H1 (cell line): Measurements from ENCODE around the gene KCTD15. TPM values are rescaled to one million over a fixed set of nuclear protein-coding genes. Genes with fewer than 3 reads are reported as not detected.

ENCODE experiments used
- CTCF ChIA-PET: fragments of 300-600 bp; sonication (Branson Sonifier 250); formaldehyde crosslinking; loops from one replicate; lab custom pipeline; 2021; ENCODE audit not compliant: partially characterized antibody; lab: Charles Lee
- POLR2A ChIA-PET: fragments of 300-600 bp; sonication (Branson Sonifier 250); formaldehyde crosslinking; loops from one replicate; lab custom pipeline; 2021; ENCODE audit warnings: inconsistent platforms; ENCODE audit not compliant: partially characterized antibody; lab: Charles Lee
- DNase-seq, 2 experiments: peaks; one replicate each; pipeline versions ENCODE4 v3.0.0 to v3.0.0-alpha.2; 2010 to 2022; ENCODE audit warnings: low spot score in 2 of 2, low read depth in 1 of 2, mixed read lengths in 1 of 2
- FAIRE-seq: peaks from 2 replicates; lab custom pipeline; 2011; peaks lifted over from hg19 to GRCh38; lab: Jason Lieb, UNC
- H2AFZ ChIP-seq: 2 replicates; pipeline ENCODE4 v1.8.1; 2012; ENCODE audit warnings: low read length, inconsistent platforms
- H2AK5ac ChIP-seq: 2 replicates; pipeline ENCODE4 v1.6.1; 2013; ENCODE audit warnings: low read depth, low read length
- H2BK120ac ChIP-seq: replicated peaks from 2 replicates; pipeline ENCODE3; 2013; ENCODE audit warnings: low read depth, low read length, inconsistent platforms
- H2BK12ac ChIP-seq: 2 replicates; pipeline ENCODE4 v1.6.1; 2013; ENCODE audit warnings: low read depth, low read length
- H2BK15ac ChIP-seq: 2 replicates; pipeline ENCODE4 v1.6.1; 2013; ENCODE audit warnings: low read length
- H2BK20ac ChIP-seq: 2 replicates; pipeline ENCODE4 v1.6.1; 2013; ENCODE audit warnings: low read length
- H2BK5ac ChIP-seq: 2 replicates; pipeline ENCODE4 v1.6.1; 2013; ENCODE audit warnings: low read depth, low read length
- H3K14ac ChIP-seq: 2 replicates; pipeline ENCODE4 v1.6.1; 2013; ENCODE audit warnings: inconsistent platforms; ENCODE audit not compliant: insufficient read length
- H3K18ac ChIP-seq: 2 replicates; pipeline ENCODE4 v1.6.1; 2013; ENCODE audit warnings: low read length; ENCODE audit errors: extremely low read depth
- H3K23ac ChIP-seq: 2 replicates; pipeline ENCODE4 v1.6.1; 2013; ENCODE audit warnings: inconsistent platforms; ENCODE audit not compliant: insufficient read length
- H3K23me2 ChIP-seq: 2 replicates; pipeline ENCODE4 v1.6.1; 2013; ENCODE audit warnings: low read depth, low read length
- H3K27ac ChIP-seq: 2 replicates; pipeline ENCODE4 v1.6.1; 2011; ENCODE audit warnings: low read depth, low read length, inconsistent platforms
- H3K27me3 ChIP-seq, 4 experiments: replicated peaks in 1 of 4; 1 replicate in 1 of 4; 2 replicates in 3 of 4; pipeline versions ENCODE4 v1.6.1 to v1.8.1; 2011 to 2013; ENCODE audit warnings: low read length in 3 of 4, mild to moderate bottlenecking in 3 of 4, inconsistent platforms in 2 of 4, mixed read lengths in 2 of 4, moderate library complexity in 1 of 4; ENCODE audit not compliant: control insufficient read depth in 3 of 4, insufficient read depth in 3 of 4; ENCODE audit errors: extremely low read depth in 1 of 4
- H3K36me3 ChIP-seq, 4 experiments: 2 replicates each; pipeline versions ENCODE4 v1.6.1 to v1.8.1; 2011 to 2013; ENCODE audit warnings: mild to moderate bottlenecking in 4 of 4, low read length in 3 of 4, moderate library complexity in 2 of 4, control low read depth in 1 of 4, inconsistent platforms in 1 of 4; ENCODE audit not compliant: insufficient read depth in 4 of 4, control insufficient read depth in 2 of 4
- H3K4ac ChIP-seq: replicated peaks from 2 replicates; pipeline ENCODE3; 2013; ENCODE audit warnings: low read length, low read depth, mixed read lengths, inconsistent platforms; ENCODE audit not compliant: insufficient read length
- H3K4me1 ChIP-seq, 4 experiments: replicated peaks in 1 of 4; 1 replicate in 1 of 4; 2 replicates in 3 of 4; pipeline versions ENCODE4 v1.6.1 to v1.8.1; 2011 to 2013; ENCODE audit warnings: low read length in 3 of 4, inconsistent platforms in 2 of 4, mixed read lengths in 1 of 4; ENCODE audit not compliant: insufficient read depth in 4 of 4, control insufficient read depth in 3 of 4
- H3K4me2 ChIP-seq, 2 experiments: 2 replicates each; pipeline versions ENCODE4 v1.6.1 to v1.8.1; 2011 to 2013; ENCODE audit warnings: low read depth in 2 of 2, low read length in 2 of 2, control low read depth in 1 of 2, inconsistent platforms in 1 of 2, mild to moderate bottlenecking in 1 of 2; ENCODE audit not compliant: insufficient read depth in 1 of 2
- H3K4me3 ChIP-seq, 4 experiments: fragments of 200-600, 300-600 bp in 1 of 4; sonication (generic), shearing (Covaris generic), sonication (Bioruptor Twin) in 1 of 4; 2 replicates each; pipeline versions ENCODE4 v1.5.1 to v1.8.1; 2011 to 2016; ENCODE audit warnings: low read length in 4 of 4, low read depth in 3 of 4, control low read depth in 2 of 4, inconsistent platforms in 2 of 4, mild to moderate bottlenecking in 2 of 4, mixed read lengths in 1 of 4, moderate library complexity in 1 of 4; ENCODE audit not compliant: insufficient read depth in 2 of 4; ENCODE audit errors: extremely low read depth in 1 of 4
- H3K56ac ChIP-seq: replicated peaks from 2 replicates; pipeline ENCODE3; 2013; ENCODE audit warnings: low read depth, mild to moderate bottlenecking, mixed read lengths, low read length, inconsistent platforms; ENCODE audit not compliant: insufficient read length
- H3K79me1 ChIP-seq: 2 replicates; pipeline ENCODE4 v1.6.1; 2013; ENCODE audit warnings: low read depth, low read length, control low read depth
- H3K79me2 ChIP-seq, 2 experiments: 2 replicates each; pipeline versions ENCODE4 v1.6.1 to v1.8.1; 2012 to 2013; ENCODE audit warnings: low read length in 2 of 2, mild to moderate bottlenecking in 2 of 2, inconsistent platforms in 1 of 2; ENCODE audit not compliant: insufficient read depth in 2 of 2, control insufficient read depth in 1 of 2
- H3K9ac ChIP-seq, 4 experiments: replicated peaks in 1 of 4; 1 replicate in 1 of 4; 2 replicates in 3 of 4; pipeline versions ENCODE4 v1.6.1 to v1.8.1; 2011 to 2013; ENCODE audit warnings: low read depth in 3 of 4, low read length in 3 of 4, control low read depth in 2 of 4, mild to moderate bottlenecking in 2 of 4, moderate library complexity in 2 of 4, inconsistent platforms in 1 of 4; ENCODE audit errors: extremely low read depth in 1 of 4
- H3K9me3 ChIP-seq, 2 experiments: 2 replicates each; pipeline versions ENCODE4 v1.6.1 to v1.8.1; 2012 to 2013; ENCODE audit warnings: mild to moderate bottlenecking in 2 of 2, moderate library complexity in 2 of 2, control low read depth in 1 of 2, inconsistent platforms in 1 of 2, low read depth in 1 of 2, low read length in 1 of 2, mixed read lengths in 1 of 2; ENCODE audit not compliant: insufficient read depth in 2 of 2
- H4K20me1 ChIP-seq, 2 experiments: replicated peaks in 1 of 2; 2 replicates each; pipeline versions ENCODE3 to v1.8.1; 2011 to 2013; ENCODE audit warnings: inconsistent platforms in 2 of 2, low read length in 2 of 2, mild to moderate bottlenecking in 1 of 2; ENCODE audit not compliant: insufficient read depth in 2 of 2, control insufficient read depth in 1 of 2
- H4K5ac ChIP-seq: 2 replicates; pipeline ENCODE4 v1.6.1; 2013; ENCODE audit warnings: low read length, low read depth, mixed read lengths, inconsistent platforms; ENCODE audit not compliant: insufficient read length
- H4K8ac ChIP-seq: 2 replicates; pipeline ENCODE4 v1.8.0; 2013; ENCODE audit warnings: mild to moderate bottlenecking, moderate library complexity, low read length, inconsistent platforms; ENCODE audit not compliant: insufficient read depth; ENCODE audit errors: extremely low read depth
- H4K91ac ChIP-seq: replicated peaks from 2 replicates; pipeline ENCODE3; 2013; ENCODE audit warnings: low read length, mixed read lengths, inconsistent platforms; ENCODE audit not compliant: insufficient read length
- CBX5 ChIP-seq: fragments of 300-800, 300-1000 bp; sonication (generic); IDR thresholded peaks from 2 replicates; pipeline ENCODE4 v1.7.1; 2016; ENCODE audit warnings: antibody characterized with exemption, low read length, low read depth
- EP300 ChIP-seq, 2 experiments: IDR thresholded peaks; 1 replicate in 1 of 2; 2 replicates in 1 of 2; pipeline ENCODE4 v1.6.1; 2011 to 2012; ENCODE audit warnings: low read depth in 2 of 2, low read length in 2 of 2, mild to moderate bottlenecking in 2 of 2, borderline replicate concordance in 1 of 2, inconsistent platforms in 1 of 2, moderate library complexity in 1 of 2
- EZH2 ChIP-seq: fragments of 200-600 bp; sonication (generic); IDR thresholded peaks from 2 replicates; pipeline ENCODE4 v1.7.1; 2012; ENCODE audit warnings: low read depth, mild to moderate bottlenecking, moderate library complexity, low read length, inconsistent platforms; ENCODE audit not compliant: severe bottlenecking
- HDAC2 ChIP-seq, 2 experiments: fragments of 300-600 bp in 1 of 2; sonication (generic) in 1 of 2; IDR thresholded peaks; 2 replicates each; pipeline ENCODE4 v1.6.1; 2011 to 2012; ENCODE audit warnings: low read depth in 2 of 2, low read length in 2 of 2, mild to moderate bottlenecking in 2 of 2, moderate library complexity in 2 of 2, borderline replicate concordance in 1 of 2, inconsistent platforms in 1 of 2
- NANOG ChIP-seq: IDR thresholded peaks from 2 replicates; pipeline ENCODE4 v1.6.1; 2011; ENCODE audit warnings: low read length, low read depth, mild to moderate bottlenecking, inconsistent platforms; ENCODE audit not compliant: insufficient read depth, poor library complexity, severe bottlenecking
- NRF1 ChIP-seq: IDR thresholded peaks from 2 replicates; pipeline ENCODE4 v1.6.1; 2011; ENCODE audit warnings: mild to moderate bottlenecking, low read depth, low read length, improper control_type of control experiment
- RNF2 ChIP-seq: fragments of 200-900, 300-1000 bp; sonication (generic); IDR thresholded peaks from 2 replicates; pipeline ENCODE4 v1.7.1; 2016; ENCODE audit warnings: borderline replicate concordance, low read depth, mild to moderate bottlenecking, antibody characterized with exemption, low read length; ENCODE audit not compliant: poor library complexity, severe bottlenecking; ENCODE audit errors: missing control alignments
- SIRT6 ChIP-seq: IDR thresholded peaks from one replicate; pipeline ENCODE4 v1.7.1; 2012; ENCODE audit warnings: low read length, inconsistent platforms
- WGBS, 2 experiments: shearing (Covaris generic) in 1 of 2; methylation state at CpG; one replicate each; pipeline versions ENCODE4 v1.1.6 to v1.1.7; 2013 to 2015; ENCODE audit warnings: low lambda C conversion rate in 2 of 2, mixed read lengths in 2 of 2, inconsistent platforms in 1 of 2, low coverage in 1 of 2, missing lambda C conversion rate in 1 of 2; ENCODE audit not compliant: insufficient replicate concordance in 2 of 2, insufficient coverage in 1 of 2, insufficient read length in 1 of 2; ENCODE audit errors: extremely low coverage in 1 of 2, missing lambda C conversion rate in 1 of 2; 5-methylcytosine and 5-hydroxymethylcytosine counted together
- polyA plus RNA-seq, 7 experiments: library from polyadenylated mRNA; depleted of rRNA in 3 of 7; stranded (reverse) in 5 of 7; unstranded in 2 of 7; fragments of >200 nt in 5 of 7; fragments of 200-250 nt in 2 of 7; gene quantifications; 1 replicate in 5 of 7; 2 replicates in 1 of 7; 4 replicates in 1 of 7; pipeline versions ENCODE4 v1.2.1 to v1.2.3, GENCODE V29; 2011 to 2013; ENCODE audit warnings: missing spikeins in 2 of 7, mixed read lengths in 2 of 7
- total RNA-seq: library from RNA; stranded (reverse); fragmentation: NEBNext Ultra II Directional; extraction: Animal tissue kit (Norgen Biotek cat#: 25700); gene quantifications from 2 replicates; pipeline ENCODE4 v1.2.1, GENCODE V29; 2021

KCTD15 gene
- total and polyA plus RNA-seq, 2 of the 8 experiments (the other 6 are each of a cell fraction or from before 2014, with no cell fraction given) = 25.1 to 27.0 TPM

DNA sequence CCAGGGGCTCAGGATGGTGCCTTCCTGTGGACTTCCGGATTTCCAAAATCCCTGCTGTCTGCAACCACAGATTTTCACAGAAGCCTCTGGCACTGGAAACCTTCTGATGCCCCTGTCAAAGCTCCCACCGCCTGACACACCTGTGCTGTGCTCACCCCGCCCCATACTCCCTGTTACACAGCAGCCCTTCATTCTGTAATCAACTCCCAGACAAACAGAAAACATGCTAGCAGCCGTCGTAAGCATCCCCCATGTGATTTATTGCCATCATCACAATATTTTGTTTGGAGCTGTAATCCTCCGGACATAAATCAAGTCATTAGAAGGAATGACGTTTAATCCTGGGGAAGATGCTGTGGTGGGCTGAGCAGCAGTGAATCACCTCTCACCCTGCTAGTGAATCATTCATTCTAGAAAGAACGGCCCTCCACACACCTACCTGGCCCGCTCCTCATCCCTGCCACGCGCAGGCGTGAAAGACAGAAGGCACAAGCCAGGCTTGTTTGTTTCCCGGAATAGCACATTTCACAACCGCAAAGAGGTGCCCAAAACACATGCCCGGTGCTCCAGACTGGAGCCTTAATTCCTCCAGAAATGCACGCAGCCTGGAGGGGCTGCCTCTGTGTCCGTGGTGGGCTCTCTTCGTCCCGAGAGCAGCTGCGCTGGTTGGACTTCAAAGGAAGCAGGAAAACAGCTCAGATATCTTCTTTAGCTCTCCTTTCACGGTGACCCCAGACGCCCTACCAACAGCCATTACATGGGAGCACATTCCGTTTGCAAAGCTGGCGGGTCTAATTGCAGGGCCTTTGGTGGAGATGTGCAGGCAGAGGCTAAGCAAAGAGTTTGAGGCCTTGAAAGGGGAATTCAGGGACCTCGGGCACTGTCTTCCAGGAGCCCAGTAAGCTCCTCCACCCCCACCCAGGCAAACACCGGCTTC, 41.3 kb upstream of the KCTD15 start:
- Histone ChIP-seq H2BK15ac (no peak overlapping the region), H3K14ac (no peak overlapping the region), H2AK5ac (no peak overlapping the region), H4K8ac (no peak overlapping the region), H2BK20ac (no peak overlapping the region), H3K56ac (no peak overlapping the region), H2AFZ (no peak overlapping the region), H3K23me2 (no peaks in the 10 kb centered on the region; the same call in 1 of the 2 replicates), H4K91ac (no peak overlapping the region), H3K36me3 (no peaks in the 10 kb centered on the region), H3K4me2 (no peak overlapping the region), H3K18ac (no peak overlapping the region), H3K79me2 (no peaks in the 10 kb centered on the region), H2BK5ac (no peak overlapping the region; the same call in 1 of the 2 replicates), H4K5ac (no peak overlapping the region), H3K79me1 (no peaks in the 10 kb centered on the region), H3K4ac (no peak overlapping the region), H3K9me3 (no peaks in the 10 kb centered on the region), H3K4me3 (no peak overlapping the region), H3K27me3 (no peaks in the 10 kb centered on the region), H2BK12ac (no peak overlapping the region), H2BK120ac (no peak overlapping the region), H4K20me1 (no peaks in the 10 kb centered on the region), H3K4me1 (no peaks in the 10 kb centered on the region; a peak in 1 of 7 replicates), H3K23ac (no peak overlapping the region), H3K9ac (no peak overlapping the region), H3K27ac (no peak overlapping the region)
- FAIRE-seq (no peak), DNase-seq (no peak)
- WGBS, 2 experiments = 89% methylated on average over 26 of the region's 26 CpGs; no CpG with 5 or more reads in 1 of the 2 experiments
- ChIA-PET POLR2A (interaction anchor here (0.6 to 2.1 kb wide), 2 partner anchors 15 to 703 kb away, joined by 4 to 5 read pairs; no protein-coding TSS in a partner anchor), CTCF (interaction anchor here (0.7 to 3.2 kb wide), 10 partner anchors 9 to 349 kb away, joined by 3 to 13 read pairs (median 4); no protein-coding TSS in a partner anchor)
- TF ChIP-seq CBX5 (no peak), EZH2 (no peak), HDAC2 (IDR thresholded peaks at IDR 0.05; ENCODE audit: borderline replicate concordance in 1 of 2, low read depth in 2 of 2, low read length in 2 of 2) (no peak), SIRT6 (no peak), NANOG (no peak), NRF1 (no peak), EP300 (IDR thresholded peaks at IDR 0.05; ENCODE audit: borderline replicate concordance in 1 of 2, low read depth in 2 of 2, low read length in 2 of 2) (no peak), RNF2 (no peak)
